ENCODE measurements around the gene LITAF.

- TF ChIP-seq CTCF (IDR thresholded peaks at IDR 0.05; ENCODE audit: low read depth, low read length, missing input control): no peak
- no peak for TF ChIP-seq RXRA (IDR thresholded peaks at IDR 0.05)
- no peak for TF ChIP-seq EGR1 (IDR thresholded peaks at IDR 0.05; ENCODE audit: low read depth in 2 of 2)
- no peak for TF ChIP-seq RAD21 (IDR thresholded peaks at IDR 0.05)
- peak; percentile 57 for TF ChIP-seq YY1 (IDR thresholded peaks at IDR 0.05)
- TF ChIP-seq HNF4G (IDR thresholded peaks at IDR 0.05): no peak
Observed at GRCh38 chr16:11539641-11540050, 47.1 kb downstream of the LITAF start.
